ENCODE measurements around the gene WDSUB1. TPM values are rescaled to one million over a fixed set of nuclear protein-coding genes. Genes with fewer than 3 reads are reported as not detected.

Gene WDSUB1
- total RNA-seq, 3 donors from 2014 or later (not counting 1 experiment from before 2014, with no cell fraction given), result 13.7 to 21.2 (median 14.9) TPM

- peaks cover 32% of the 10 kb centered on the region for H3K4me1 ChIP-seq (ENCODE audit: control insufficient read depth, insufficient read depth, low read length)
- peak overlapping the region in 1 of 2 donors; percentile 78 for H3K27ac Mint-ChIP-seq
- H3K27me3 ChIP-seq (ENCODE audit: control insufficient read depth, insufficient read depth, low read length), result no peaks in the 10 kb centered on the region
- peaks cover 29 to 31% of the 10 kb centered on the region in 2 donors for H3K4me1 Mint-ChIP-seq
- DNase-seq (no peak), ATAC-seq (no peak)
- intact Hi-C loops (cut with micrococcal nuclease), result loop anchor here (2.0 kb wide), 1 partner anchor 57 kb away; no protein-coding TSS in a partner anchor
- H3K36me3 ChIP-seq (ENCODE audit: control insufficient read depth, insufficient read depth, low read length), result peaks cover 11% of the 10 kb centered on the region
- H3K9me3 ChIP-seq (ENCODE audit: control insufficient read depth, insufficient read depth, low read length), result no peaks in the 10 kb centered on the region
- no peaks in the 10 kb centered on the region for H3K27me3 Mint-ChIP-seq (ENCODE audit: low read depth in 2 of 2)
- no peak for TF ChIP-seq CTCF (IDR thresholded peaks at IDR 0.05)
- WGBS (ENCODE audit: insufficient coverage), result 67% methylated on average over 5 of the region's 6 CpGs
- H3K4me3 Mint-ChIP-seq, result no peak overlapping the region
- H3K27ac ChIP-seq (ENCODE audit: low read length), result no peak overlapping the region
- H3K36me3 Mint-ChIP-seq, result no peaks in the 10 kb centered on the region
- H3K4me3 ChIP-seq (ENCODE audit: low read length), result no peak overlapping the region
- H3K9me3 Mint-ChIP-seq, result no peaks in the 10 kb centered on the region
These were observed 3.0 kb downstream of the WDSUB1 start for GRCh38 chr2:159283529-159283928.

GRCh38 chr2:159281002-159281401 lies 5.5 kb downstream of the WDSUB1 start:
- H3K27me3 Mint-ChIP-seq (ENCODE audit: low read depth in 2 of 2), result no peaks in the 10 kb centered on the region
- H3K4me1 Mint-ChIP-seq, result peaks cover 22 to 24% of the 10 kb centered on the region in 2 donors
- no peak overlapping the region for H3K4me3 Mint-ChIP-seq
- no peak for ATAC-seq
- H3K27me3 ChIP-seq (ENCODE audit: control insufficient read depth, insufficient read depth, low read length), result no peaks in the 10 kb centered on the region
- no peaks in the 10 kb centered on the region for H3K36me3 Mint-ChIP-seq
- no peak for TF ChIP-seq CTCF (IDR thresholded peaks at IDR 0.05)
- no peaks in the 10 kb centered on the region for H3K9me3 ChIP-seq (ENCODE audit: control insufficient read depth, insufficient read depth, low read length)
- peaks cover 25% of the 10 kb centered on the region for H3K4me1 ChIP-seq (ENCODE audit: control insufficient read depth, insufficient read depth, low read length)
- H3K4me3 ChIP-seq (ENCODE audit: low read length), result no peak overlapping the region
- no peak for DNase-seq
- 93% methylated on average over 3 of the region's 6 CpGs for WGBS (ENCODE audit: insufficient coverage)
- intact Hi-C loops (cut with micrococcal nuclease), result no loop called here
- H3K36me3 ChIP-seq (ENCODE audit: control insufficient read depth, insufficient read depth, low read length), result peaks cover 19% of the 10 kb centered on the region
- H3K9me3 Mint-ChIP-seq, result no peaks in the 10 kb centered on the region
- no peak overlapping the region for H3K27ac Mint-ChIP-seq
- H3K27ac ChIP-seq (ENCODE audit: low read length), result no peak overlapping the region

- Histone ChIP-seq H3K27ac (ENCODE audit: low read length) (no peak overlapping the region), H3K9me3 (ENCODE audit: control insufficient read depth, insufficient read depth, low read length) (no peaks in the 10 kb centered on the region), H3K4me3 (ENCODE audit: low read length) (no peak overlapping the region), H3K27me3 (ENCODE audit: control insufficient read depth, insufficient read depth, low read length) (no peaks in the 10 kb centered on the region), H3K36me3 (ENCODE audit: control insufficient read depth, insufficient read depth, low read length) (peaks cover 19% of the 10 kb centered on the region), H3K4me1 (ENCODE audit: control insufficient read depth, insufficient read depth, low read length) (peaks cover 15% of the 10 kb centered on the region)
- peaks cover 18 to 19% of the 10 kb centered on the region in 2 donors for H3K4me1 Mint-ChIP-seq
- H3K36me3 Mint-ChIP-seq, result no peaks in the 10 kb centered on the region
- 93% methylated on average over 2 of the region's 2 CpGs for WGBS (ENCODE audit: insufficient coverage)
- H3K9me3 Mint-ChIP-seq, result no peaks in the 10 kb centered on the region
- no peak overlapping the region for H3K27ac Mint-ChIP-seq
- no peak for TF ChIP-seq CTCF (IDR thresholded peaks at IDR 0.05)
- no peak for ATAC-seq
- intact Hi-C loops (cut with micrococcal nuclease), result no loop called here
- no peak for DNase-seq
- H3K4me3 Mint-ChIP-seq, result no peak overlapping the region
- no peaks in the 10 kb centered on the region for H3K27me3 Mint-ChIP-seq (ENCODE audit: low read depth in 2 of 2)
These were observed 6.8 kb downstream of the WDSUB1 start for GRCh38 chr2:159279700-159280099.

- no peaks in the 10 kb centered on the region for H3K27me3 ChIP-seq (ENCODE audit: control insufficient read depth, insufficient read depth, low read length)
- peak overlapping the region; percentile 35 for H3K4me3 Mint-ChIP-seq
- no peaks in the 10 kb centered on the region for H3K27me3 Mint-ChIP-seq (ENCODE audit: low read depth in 2 of 2)
- TF ChIP-seq CTCF (IDR thresholded peaks at IDR 0.05), result no peak
- peaks cover 30% of the 10 kb centered on the region for H3K36me3 ChIP-seq (ENCODE audit: control insufficient read depth, insufficient read depth, low read length)
- no peaks in the 10 kb centered on the region for H3K9me3 Mint-ChIP-seq
- DNase-seq (no peak), ATAC-seq (peak; percentile 70 to 97 (median 93))
- H3K27ac ChIP-seq (ENCODE audit: low read length), result no peak overlapping the region
- peaks cover 3% of the 10 kb centered on the region for H3K4me1 ChIP-seq (ENCODE audit: control insufficient read depth, insufficient read depth, low read length)
- H3K4me1 Mint-ChIP-seq, result peaks cover 15 to 18% of the 10 kb centered on the region in 2 donors
- H3K27ac Mint-ChIP-seq, result peak overlapping the region; percentile 24 to 47
- peaks cover 9% of the 10 kb centered on the region for H3K36me3 Mint-ChIP-seq
- intact Hi-C loops (cut with micrococcal nuclease), result loop anchor here (2.0 kb wide), 1 partner anchor 130 kb away; no protein-coding TSS in a partner anchor
- no CpG with 5 or more reads among the region's 1 CpG for WGBS (ENCODE audit: insufficient coverage)
- no peak overlapping the region for H3K4me3 ChIP-seq (ENCODE audit: low read length)
- no peaks in the 10 kb centered on the region for H3K9me3 ChIP-seq (ENCODE audit: control insufficient read depth, insufficient read depth, low read length)
These were observed 11.4 kb downstream of the WDSUB1 start for GRCh38 chr2:159275111-159275510.

Data from natural killer cell (primary cell).